ENCODE data around the gene CYBC1.

GRCh38 chr17:82428546-82428945, 22.0 kb downstream of the CYBC1 start:
- TF ChIP-seq SMC3 (conservative IDR thresholded peaks at IDR 0.05; ENCODE audit: poor library complexity), result no peak
- no peak for TF ChIP-seq CTCF (IDR thresholded peaks at IDR 0.05; ENCODE audit: poor library complexity, severe bottlenecking)
- no peak for TF ChIP-seq POLR2AphosphoS5 (IDR thresholded peaks at IDR 0.05)
- TF ChIP-seq REST (IDR thresholded peaks at IDR 0.05; ENCODE audit: borderline replicate concordance), result no peak
- TF ChIP-seq MXI1 (conservative IDR thresholded peaks at IDR 0.05; ENCODE audit: poor library complexity, severe bottlenecking), result no peak
- no peak for TF ChIP-seq EZH2 (IDR thresholded peaks at IDR 0.05; ENCODE audit: borderline replicate concordance, insufficient read depth, low read length, poor library complexity, severe bottlenecking)
- TF ChIP-seq EP300 (conservative IDR thresholded peaks at IDR 0.05; ENCODE audit: poor library complexity, severe bottlenecking), result no peak

Data from neural cell (in vitro differentiated cells).